IPS-18c (cell line): ENCODE results near the gene JAML.
"Not testable (repeated sequence)": the region's sequence is repeated elsewhere in the genome, so short reads cannot be mapped to it uniquely, and the experiment has no call there.

Source experiments
- H3K4me3 ChIP-seq: 2 replicates; pipeline ENCODE4 v1.7.0; 2013; ENCODE audit warnings: low read depth, mild to moderate bottlenecking, low read length, moderate library complexity; ENCODE audit not compliant: insufficient read depth
- H3K9me3 ChIP-seq: one replicate; pipeline ENCODE4 v1.6.1; 2013; ENCODE audit warnings: mild to moderate bottlenecking, low read length, moderate library complexity; ENCODE audit not compliant: control insufficient read depth, insufficient read depth

Gene JAML

GRCh38 chr11:118184784-118185579 lies 39.8 kb downstream of the JAML start:
- H3K9me3 ChIP-seq: no peaks in the 10 kb centered on the region
- H3K4me3 ChIP-seq: no peak overlapping the region

GRCh38 chr11:118183691-118184090 lies 41.1 kb downstream of the JAML start:
- not testable (repeated sequence) for H3K4me3 ChIP-seq, H3K9me3 ChIP-seq

GRCh38 chr11:118180300-118180703 lies 44.5 kb downstream of the JAML start:
- no peak overlapping the region for H3K4me3 ChIP-seq
- no peaks in the 10 kb centered on the region for H3K9me3 ChIP-seq

GRCh38 chr11:118176778-118177134 lies 48.1 kb downstream of the JAML start:
- Histone ChIP-seq H3K4me3 (no peak overlapping the region), H3K9me3 (no peaks in the 10 kb centered on the region)

GRCh38 chr11:118175993-118176777 lies 48.6 kb downstream of the JAML start, which contains the start of gene SCN2B:
TSS of gene SCN2B (minus strand) at chr11:118176639. CDS start at chr11:118176431, 208 bp downstream.
- Histone ChIP-seq H3K9me3 (no peaks in the 10 kb centered on the region), H3K4me3 (peak within 1 kb of the TSS; percentile 59)

GRCh38 chr11:118175031-118175992 lies 49.5 kb downstream of the JAML start:
- Histone ChIP-seq H3K9me3 (no peaks in the 10 kb centered on the region), H3K4me3 (peak overlapping the region; percentile 59)

GRCh38 chr11:118174006-118174567 lies 50.7 kb downstream of the JAML start:
- Histone ChIP-seq H3K9me3 (no peaks in the 10 kb centered on the region), H3K4me3 (no peak overlapping the region)

GRCh38 chr11:118172356-118172755 lies 52.5 kb downstream of the JAML start:
- no peak overlapping the region for H3K4me3 ChIP-seq

GRCh38 chr11:118171269-118172062 lies 53.3 kb downstream of the JAML start:
- Histone ChIP-seq H3K4me3 (peak overlapping the region; percentile 43; the same call in 1 of the 2 replicates), H3K9me3 (no peaks in the 10 kb centered on the region)

More at GRCh38 chr11:118172356-118172755, 52.5 kb downstream of the JAML start:
- H3K9me3 ChIP-seq: no peaks in the 10 kb centered on the region

GRCh38 chr11:118170882-118171268 lies 53.9 kb downstream of the JAML start:
- H3K4me3 ChIP-seq: peak overlapping the region; percentile 43; the same call in 1 of the 2 replicates
- no peaks in the 10 kb centered on the region for H3K9me3 ChIP-seq

- no peaks in the 10 kb centered on the region for H3K9me3 ChIP-seq
Measured at GRCh38 chr11:118170231-118170630, 54.6 kb downstream of the JAML start.

GRCh38 chr11:118169300-118170140 lies 55.3 kb downstream of the JAML start:
- no peak overlapping the region for H3K4me3 ChIP-seq
- H3K9me3 ChIP-seq: no peaks in the 10 kb centered on the region

More at GRCh38 chr11:118170231-118170630, 54.6 kb downstream of the JAML start:
- H3K4me3 ChIP-seq: no peak overlapping the region

- H3K4me3 ChIP-seq: no peak overlapping the region
- H3K9me3 ChIP-seq: no peaks in the 10 kb centered on the region
Measured at GRCh38 chr11:118168751-118169150, 56.1 kb downstream of the JAML start.

- no peak overlapping the region for H3K4me3 ChIP-seq
- H3K9me3 ChIP-seq: no peaks in the 10 kb centered on the region
Measured at GRCh38 chr11:118168316-118168715, 56.5 kb downstream of the JAML start.

- Histone ChIP-seq H3K4me3 (no peak overlapping the region), H3K9me3 (no peaks in the 10 kb centered on the region)
Measured at GRCh38 chr11:118167906-118168305, 56.9 kb downstream of the JAML start.
